Upper lobe of left lung (tissue), 4 donors: ENCODE results near the gene ALS2CL.

Source experiments
- CTCF ChIP-seq, 6 experiments: fragments of 450-650 bp in 4 of 6; fragments of 200-600 bp in 2 of 6; sonication (generic) in 2 of 6; IDR thresholded peaks; one replicate each; pipeline ENCODE4 v1.5.1; 2016 to 2019; ENCODE audit warnings: antibody characterized with exemption in 6 of 6
- EP300 ChIP-seq, 4 donors: sonication (generic); formaldehyde crosslinking; IDR thresholded peaks; one replicate each; pipeline ENCODE4 v1.5.1; 2017; ENCODE audit warnings: antibody characterized with exemption in 4 of 4, control low read depth in 2 of 4
- POLR2A ChIP-seq, 4 donors: fragments of 450-650 bp; IDR thresholded peaks; one replicate each; pipeline ENCODE4 v1.5.1; 2016 to 2017; ENCODE audit warnings: antibody characterized with exemption in 4 of 4, mild to moderate bottlenecking in 2 of 4
- POLR2AphosphoS5 ChIP-seq, 2 donors: sonication (generic); formaldehyde crosslinking; IDR thresholded peaks; one replicate each; pipeline ENCODE4 v1.5.1; 2017; ENCODE audit warnings: antibody characterized with exemption in 2 of 2

GRCh38 chr3:46685446-46685845 is 8.0 kb downstream of the ALS2CL start:
- TF ChIP-seq CTCF (IDR thresholded peaks at IDR 0.05) (no peak), POLR2A (IDR thresholded peaks at IDR 0.05) (no peak), POLR2AphosphoS5 (IDR thresholded peaks at IDR 0.05) (no peak), EP300 (IDR thresholded peaks at IDR 0.05) (no peak)
